Neural cell (in vitro differentiated cells): Measurements from ENCODE around the gene LACTBL1.

ENCODE experiments used
- EP300 ChIP-seq: fragments of 450-650 bp; conservative IDR thresholded peaks from 2 replicates; pipeline ENCODE4 v1.6.1; 2014; ENCODE audit warnings: antibody characterized with exemption, mild to moderate bottlenecking, moderate library complexity; ENCODE audit not compliant: poor library complexity, severe bottlenecking
- EZH2 ChIP-seq: fragments of 200-600, 300-800 bp; shearing (Covaris generic), sonication (generic); IDR thresholded peaks from 2 replicates; pipeline ENCODE4 v1.6.1; 2014; ENCODE audit warnings: antibody characterized with exemption, low read length, borderline replicate concordance, mild to moderate bottlenecking; ENCODE audit not compliant: insufficient read depth, poor library complexity, severe bottlenecking
- MXI1 ChIP-seq: fragments of 450-650 bp; conservative IDR thresholded peaks from 2 replicates; pipeline ENCODE4 v1.6.1; 2014; ENCODE audit warnings: antibody characterized with exemption, mild to moderate bottlenecking; ENCODE audit not compliant: poor library complexity, severe bottlenecking
- POLR2AphosphoS5 ChIP-seq: IDR thresholded peaks from 2 replicates; pipeline ENCODE4 v1.6.1; 2012
- RAD21 ChIP-seq: fragments of 450-650 bp; conservative IDR thresholded peaks from 2 replicates; pipeline ENCODE4 v1.6.1; 2014; ENCODE audit warnings: antibody characterized with exemption, mild to moderate bottlenecking, moderate library complexity
- SMC3 ChIP-seq: fragments of 450-650 bp; conservative IDR thresholded peaks from 2 replicates; pipeline ENCODE4 v1.6.1; 2014; ENCODE audit warnings: antibody characterized with exemption, mild to moderate bottlenecking, moderate library complexity; ENCODE audit not compliant: poor library complexity
- TAF1 ChIP-seq: IDR thresholded peaks from 2 replicates; pipeline ENCODE4 v1.6.1; 2012; ENCODE audit warnings: low read depth
- TF ChIP-seq, protein P1 (sequence below): fragments of 450-650 bp; IDR thresholded peaks from 2 replicates; pipeline ENCODE4 v1.5.1; 2014; ENCODE audit warnings: antibody characterized with exemption, mild to moderate bottlenecking, moderate library complexity; ENCODE audit not compliant: poor library complexity, severe bottlenecking
- TF ChIP-seq, protein P2 (sequence below): IDR thresholded peaks from 2 replicates; pipeline ENCODE4 v1.6.1; 2012; ENCODE audit warnings: borderline replicate concordance

DNA sequence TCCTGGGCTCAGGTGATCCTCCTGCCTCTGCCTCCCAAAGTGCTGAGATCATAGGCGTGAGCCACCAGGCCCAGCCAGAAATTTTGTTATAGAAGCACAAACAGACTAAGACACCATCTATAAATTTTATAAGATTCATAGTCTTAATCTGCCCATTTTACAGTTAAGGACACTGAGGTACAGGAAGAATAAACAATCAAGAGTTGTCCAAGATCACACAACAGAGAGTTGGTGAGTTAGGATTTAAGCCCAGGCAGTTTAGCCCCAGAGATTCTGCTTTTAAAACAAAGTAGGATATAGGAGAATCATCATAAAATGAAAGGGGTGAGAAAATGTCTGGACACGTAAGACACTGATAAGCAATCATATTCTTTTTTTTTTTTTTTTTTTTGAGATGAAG, 36.2 kb upstream of the LACTBL1 start:
- TF ChIP-seq TAF1 (no peak), EZH2 (no peak), POLR2AphosphoS5 (no peak), SMC3 (no peak), EP300 (no peak), RAD21 (no peak), MXI1 (no peak)
- TF ChIP-seq, protein P1, sequence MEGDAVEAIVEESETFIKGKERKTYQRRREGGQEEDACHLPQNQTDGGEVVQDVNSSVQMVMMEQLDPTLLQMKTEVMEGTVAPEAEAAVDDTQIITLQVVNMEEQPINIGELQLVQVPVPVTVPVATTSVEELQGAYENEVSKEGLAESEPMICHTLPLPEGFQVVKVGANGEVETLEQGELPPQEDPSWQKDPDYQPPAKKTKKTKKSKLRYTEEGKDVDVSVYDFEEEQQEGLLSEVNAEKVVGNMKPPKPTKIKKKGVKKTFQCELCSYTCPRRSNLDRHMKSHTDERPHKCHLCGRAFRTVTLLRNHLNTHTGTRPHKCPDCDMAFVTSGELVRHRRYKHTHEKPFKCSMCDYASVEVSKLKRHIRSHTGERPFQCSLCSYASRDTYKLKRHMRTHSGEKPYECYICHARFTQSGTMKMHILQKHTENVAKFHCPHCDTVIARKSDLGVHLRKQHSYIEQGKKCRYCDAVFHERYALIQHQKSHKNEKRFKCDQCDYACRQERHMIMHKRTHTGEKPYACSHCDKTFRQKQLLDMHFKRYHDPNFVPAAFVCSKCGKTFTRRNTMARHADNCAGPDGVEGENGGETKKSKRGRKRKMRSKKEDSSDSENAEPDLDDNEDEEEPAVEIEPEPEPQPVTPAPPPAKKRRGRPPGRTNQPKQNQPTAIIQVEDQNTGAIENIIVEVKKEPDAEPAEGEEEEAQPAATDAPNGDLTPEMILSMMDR, result no peak
- TF ChIP-seq, protein P2, sequence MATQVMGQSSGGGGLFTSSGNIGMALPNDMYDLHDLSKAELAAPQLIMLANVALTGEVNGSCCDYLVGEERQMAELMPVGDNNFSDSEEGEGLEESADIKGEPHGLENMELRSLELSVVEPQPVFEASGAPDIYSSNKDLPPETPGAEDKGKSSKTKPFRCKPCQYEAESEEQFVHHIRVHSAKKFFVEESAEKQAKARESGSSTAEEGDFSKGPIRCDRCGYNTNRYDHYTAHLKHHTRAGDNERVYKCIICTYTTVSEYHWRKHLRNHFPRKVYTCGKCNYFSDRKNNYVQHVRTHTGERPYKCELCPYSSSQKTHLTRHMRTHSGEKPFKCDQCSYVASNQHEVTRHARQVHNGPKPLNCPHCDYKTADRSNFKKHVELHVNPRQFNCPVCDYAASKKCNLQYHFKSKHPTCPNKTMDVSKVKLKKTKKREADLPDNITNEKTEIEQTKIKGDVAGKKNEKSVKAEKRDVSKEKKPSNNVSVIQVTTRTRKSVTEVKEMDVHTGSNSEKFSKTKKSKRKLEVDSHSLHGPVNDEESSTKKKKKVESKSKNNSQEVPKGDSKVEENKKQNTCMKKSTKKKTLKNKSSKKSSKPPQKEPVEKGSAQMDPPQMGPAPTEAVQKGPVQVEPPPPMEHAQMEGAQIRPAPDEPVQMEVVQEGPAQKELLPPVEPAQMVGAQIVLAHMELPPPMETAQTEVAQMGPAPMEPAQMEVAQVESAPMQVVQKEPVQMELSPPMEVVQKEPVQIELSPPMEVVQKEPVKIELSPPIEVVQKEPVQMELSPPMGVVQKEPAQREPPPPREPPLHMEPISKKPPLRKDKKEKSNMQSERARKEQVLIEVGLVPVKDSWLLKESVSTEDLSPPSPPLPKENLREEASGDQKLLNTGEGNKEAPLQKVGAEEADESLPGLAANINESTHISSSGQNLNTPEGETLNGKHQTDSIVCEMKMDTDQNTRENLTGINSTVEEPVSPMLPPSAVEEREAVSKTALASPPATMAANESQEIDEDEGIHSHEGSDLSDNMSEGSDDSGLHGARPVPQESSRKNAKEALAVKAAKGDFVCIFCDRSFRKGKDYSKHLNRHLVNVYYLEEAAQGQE, result no peak
